ENCODE results near the gene PHRF1. TPM values are rescaled to one million over a fixed set of nuclear protein-coding genes. Genes with fewer than 3 reads are reported as not detected.

PHRF1 gene
- total and polyA plus RNA-seq, 12 donors = 8.7 to 62.3 (median 26.1) TPM

DNA sequence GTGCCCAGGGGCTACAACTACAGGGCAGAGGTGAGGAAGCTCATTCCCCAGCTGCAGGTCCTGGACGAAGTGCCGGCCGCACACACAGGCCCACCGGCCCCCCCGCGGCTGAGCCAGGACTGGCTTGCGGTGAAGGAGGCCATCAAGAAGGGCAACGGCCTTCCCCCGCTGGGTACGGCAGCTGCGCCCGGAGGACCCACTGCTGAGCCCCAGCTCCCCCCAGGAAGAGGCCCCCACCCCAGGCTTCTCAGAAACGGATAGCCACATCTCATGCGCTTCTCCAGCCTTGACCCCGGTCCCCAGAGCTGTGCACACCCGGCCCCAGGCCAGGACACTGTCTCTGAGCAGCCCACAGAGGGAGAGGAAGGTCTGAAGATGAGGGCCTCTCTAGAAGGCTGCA is 25.1 kb upstream of the PHRF1 start:
- intact Hi-C loops (cut with DNase I) = loop anchor here (5.0 to 10.0 kb wide), 2 partner anchors 171 to 174 kb away; no protein-coding TSS in a partner anchor
- 81 to 100% (median 81%) methylated on average over 2 to 16 of the region's 16 CpGs; no CpG with 5 or more reads in 1 of the 4 donors for WGBS, 4 donors

GRCh38 chr11:551596-551995 is 24.7 kb upstream of the PHRF1 start:
- TF ChIP-seq POLR2A (IDR thresholded peaks at IDR 0.05) = no peak
- TF ChIP-seq CTCF (IDR thresholded peaks at IDR 0.05) = no peak
- peaks cover 24% of the 10 kb centered on the region for H3K27me3 ChIP-seq
- intact Hi-C loops (cut with DNase I) = loop anchor here (5.0 to 10.0 kb wide), 2 partner anchors 171 to 173 kb away; no protein-coding TSS in a partner anchor
- H3K36me3 ChIP-seq (replicated peaks in 1 of 2) = no peaks in the 10 kb centered on the region
- no peak overlapping the region for H3K27ac ChIP-seq
- DNase-seq = no peak
- 76 to 81% (median 79%) methylated on average over 7 to 12 of the region's 12 CpGs; no CpG with 5 or more reads in 1 of the 4 donors for WGBS, 4 donors
- peaks cover 0 to 14% of the 10 kb centered on the region in 2 donors for H3K4me1 ChIP-seq (replicated peaks in 1 of 2)
- H3K4me3 ChIP-seq = no peak overlapping the region
- H3K9me3 ChIP-seq (replicated peaks in 1 of 3) = no peaks in the 10 kb centered on the region

More for the DNA sequence above, 25.1 kb upstream of the PHRF1 start:
- no peaks in the 10 kb centered on the region for H3K36me3 ChIP-seq (replicated peaks in 1 of 2)
- H3K27me3 ChIP-seq = peaks cover 21% of the 10 kb centered on the region
- no peak overlapping the region for H3K4me3 ChIP-seq
- peaks cover 0 to 14% of the 10 kb centered on the region in 2 donors for H3K4me1 ChIP-seq (replicated peaks in 1 of 2)
- TF ChIP-seq CTCF (IDR thresholded peaks at IDR 0.05) (no peak), POLR2A (IDR thresholded peaks at IDR 0.05) (no peak)
- H3K9me3 ChIP-seq (replicated peaks in 1 of 3) = no peaks in the 10 kb centered on the region
- no peak for DNase-seq
- no peak overlapping the region for H3K27ac ChIP-seq

DNA sequence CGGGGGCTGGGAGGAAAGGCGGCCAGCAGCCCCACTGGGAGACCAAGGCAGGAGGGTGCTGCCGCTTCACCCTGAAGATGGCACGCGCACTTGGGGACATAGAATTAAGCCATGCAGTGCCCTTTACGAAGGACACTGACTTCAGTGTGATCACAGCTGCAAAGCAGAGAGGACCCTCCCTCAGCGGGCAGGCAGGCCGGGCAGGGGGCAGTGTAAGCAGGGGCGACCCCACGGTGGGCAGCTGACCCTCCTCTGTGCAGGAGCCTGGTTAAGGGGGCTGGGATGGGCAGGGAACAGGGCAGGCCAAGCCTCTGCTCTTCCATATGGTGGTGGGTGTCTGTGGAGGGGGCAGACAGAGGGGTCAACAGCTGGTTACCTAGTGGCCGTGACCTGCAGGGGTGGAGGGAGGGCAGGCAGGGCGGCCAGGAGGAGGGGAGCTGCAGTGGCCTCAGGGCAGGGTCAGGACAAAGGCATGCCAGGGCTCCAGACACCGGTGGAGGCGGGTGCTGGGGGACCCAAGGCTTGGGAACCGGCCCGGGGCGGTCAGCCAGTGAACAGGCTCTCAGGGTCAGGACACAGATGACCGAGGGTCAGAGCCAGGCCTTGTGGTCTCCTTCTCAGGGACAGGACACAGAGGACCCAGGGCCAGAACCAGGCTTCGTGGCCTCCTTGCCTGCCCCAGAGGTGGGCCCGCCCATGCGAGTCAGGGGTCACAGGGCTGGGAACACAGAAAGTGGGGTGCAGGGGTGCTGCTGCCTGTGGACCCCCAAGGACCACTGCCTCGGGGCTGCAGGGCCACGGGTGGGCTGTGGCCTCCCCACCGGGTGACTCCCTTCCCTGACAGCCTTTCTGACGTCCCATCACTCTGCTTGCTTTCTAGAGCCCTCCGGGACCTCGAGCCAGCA is 22.9 kb upstream of the PHRF1 start:
- Histone ChIP-seq H3K27me3 (peaks cover 24% of the 10 kb centered on the region), H3K27ac (no peak overlapping the region), H3K4me3 (no peak overlapping the region), H3K36me3 (replicated peaks in 1 of 2) (no peaks in the 10 kb centered on the region), H3K4me1 (replicated peaks in 1 of 2) (peaks cover 0 to 14% of the 10 kb centered on the region in 2 donors), H3K9me3 (replicated peaks in 1 of 3) (no peaks in the 10 kb centered on the region)
- WGBS, 4 donors = 64 to 72% (median 68%) methylated on average over 19 to 27 of the region's 27 CpGs
- no peak for TF ChIP-seq CTCF (IDR thresholded peaks at IDR 0.05)
- TF ChIP-seq POLR2A (IDR thresholded peaks at IDR 0.05) = no peak
- intact Hi-C loops (cut with DNase I) = loop anchor here (5.0 to 10.0 kb wide), 2 partner anchors 169 to 171 kb away; no protein-coding TSS in a partner anchor
- DNase-seq = peak in 1 of 7 donors; percentile 44

DNA sequence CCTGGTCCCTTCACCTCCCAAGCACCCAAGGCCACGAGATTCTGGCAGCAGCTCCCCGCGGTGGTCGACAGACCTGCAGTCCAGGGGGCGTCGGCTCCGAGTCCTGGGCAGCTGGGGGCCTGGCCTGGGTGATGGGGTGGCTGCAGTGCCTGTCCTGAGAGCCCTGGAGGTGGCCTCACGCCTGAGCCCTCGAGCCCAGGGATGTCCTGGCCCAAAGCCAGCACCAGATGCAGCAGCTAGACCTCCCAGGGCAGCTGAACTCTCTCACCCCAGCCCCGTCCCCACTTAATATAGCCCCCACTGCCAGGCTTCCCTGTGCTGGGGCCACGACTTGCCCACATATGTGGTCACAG is 22.3 kb upstream of the PHRF1 start:
- no peak for DNase-seq
- Histone ChIP-seq H3K9me3 (replicated peaks in 1 of 3) (no peaks in the 10 kb centered on the region), H3K4me3 (no peak overlapping the region), H3K36me3 (replicated peaks in 1 of 2) (no peaks in the 10 kb centered on the region), H3K4me1 (replicated peaks in 1 of 2) (peaks cover 0 to 14% of the 10 kb centered on the region in 2 donors), H3K27me3 (peaks cover 24% of the 10 kb centered on the region), H3K27ac (no peak overlapping the region)
- no peak for TF ChIP-seq POLR2A (IDR thresholded peaks at IDR 0.05)
- no peak for TF ChIP-seq CTCF (IDR thresholded peaks at IDR 0.05)
- intact Hi-C loops (cut with DNase I) = loop anchor here (5.0 to 10.0 kb wide), 2 partner anchors 168 to 171 kb away; no protein-coding TSS in a partner anchor
- 45 to 70% (median 50%) methylated on average over 3 to 11 of the region's 11 CpGs for WGBS, 4 donors

All from adrenal gland (tissue), 12 donors.